Amniotic epithelial cell (primary cell): ENCODE results near the gene MYL6B.

ENCODE experiments used
- DNase-seq: peaks from one replicate; pipeline ENCODE4 v3.0.0-alpha.2; 2010; ENCODE audit warnings: low read depth

The MYL6B gene

GRCh38 chr12:56165369-56165768 lies 13.0 kb downstream of the MYL6B start:
- no peak for DNase-seq

- DNase-seq = no peak
Measured at GRCh38 chr12:56169229-56169759, 16.9 kb downstream of the MYL6B start.

GRCh38 chr12:56172839-56173238 lies 20.5 kb downstream of the MYL6B start:
- DNase-seq = no peak

GRCh38 chr12:56178347-56178746 lies 26.0 kb downstream of the MYL6B start:
- no peak for DNase-seq

GRCh38 chr12:56186957-56187356 lies 34.6 kb downstream of the MYL6B start:
- no peak for DNase-seq

GRCh38 chr12:56188131-56188777 lies 35.9 kb downstream of the MYL6B start:
- DNase-seq = no peak

GRCh38 chr12:56188778-56189098 lies 36.4 kb downstream of the MYL6B start:
- no peak for DNase-seq

- DNase-seq = peak; percentile 73
Measured at GRCh38 chr12:56189099-56189917, 36.9 kb downstream of the MYL6B start, which contains the start of gene SMARCC2. SMARCC2 (minus strand) TSS chr12:56189483; CDS start chr12:56189461, 22 bp downstream.

GRCh38 chr12:56189918-56190694 lies 37.7 kb downstream of the MYL6B start:
- DNase-seq = peak; percentile 75

GRCh38 chr12:56190695-56191155 lies 38.3 kb downstream of the MYL6B start:
- no peak for DNase-seq

GRCh38 chr12:56192582-56192981 lies 40.2 kb downstream of the MYL6B start:
- DNase-seq = no peak

GRCh38 chr12:56193025-56193578 lies 40.7 kb downstream of the MYL6B start:
- peak; percentile 81 for DNase-seq

GRCh38 chr12:56196818-56197550 lies 44.6 kb downstream of the MYL6B start:
- peak; percentile 98 for DNase-seq

GRCh38 chr12:56197921-56198635 lies 45.7 kb downstream of the MYL6B start:
- DNase-seq = no peak

GRCh38 chr12:56198836-56199235 lies 46.4 kb downstream of the MYL6B start:
- DNase-seq = no peak

GRCh38 chr12:56202366-56202765 lies 50.0 kb downstream of the MYL6B start:
- DNase-seq = no peak

GRCh38 chr12:56202838-56203237 lies 50.5 kb downstream of the MYL6B start:
- no peak for DNase-seq

- DNase-seq = no peak
Measured at GRCh38 chr12:56204275-56204674, 51.9 kb downstream of the MYL6B start.

- DNase-seq = no peak
Measured at GRCh38 chr12:56205445-56205844, 53.1 kb downstream of the MYL6B start.

GRCh38 chr12:56206452-56207166 lies 54.2 kb downstream of the MYL6B start:
- DNase-seq = peak; percentile 60
